ENCODE results near the gene KLHL12.

The KLHL12 gene

GRCh38 chr1:202879128-202879527, 47.9 kb downstream of the KLHL12 start:
- no peak for DNase-seq

GRCh38 chr1:202873026-202873425, 54.0 kb downstream of the KLHL12 start:
- DNase-seq, result no peak

- DNase-seq, result no peak
Observed at GRCh38 chr1:202871367-202871766, 55.7 kb downstream of the KLHL12 start.

GRCh38 chr1:202862679-202863560, 64.1 kb downstream of the KLHL12 start:
- DNase-seq, result no peak

- peak; percentile 92 for DNase-seq
Observed at GRCh38 chr1:202861420-202862132, 65.5 kb downstream of the KLHL12 start.

GRCh38 chr1:202860744-202861419, 66.2 kb downstream of the KLHL12 start:
- DNase-seq, result peak; percentile 37

- DNase-seq, result no peak
Observed at GRCh38 chr1:202858789-202859414, 68.1 kb downstream of the KLHL12 start.

- DNase-seq, result no peak
Observed at GRCh38 chr1:202858331-202858730, 68.7 kb downstream of the KLHL12 start.

- DNase-seq, result no peak
Observed at GRCh38 chr1:202857136-202857610, 69.9 kb downstream of the KLHL12 start.

- no peak for DNase-seq
Observed at GRCh38 chr1:202856014-202856413, 71.0 kb downstream of the KLHL12 start.

- DNase-seq, result no peak
Observed at GRCh38 chr1:202854787-202855186, 72.2 kb downstream of the KLHL12 start.

GRCh38 chr1:202852163-202852904, 74.7 kb downstream of the KLHL12 start:
- peak; percentile 35 for DNase-seq

- DNase-seq, result peak; percentile 39
Observed at GRCh38 chr1:202850593-202851362, 76.3 kb downstream of the KLHL12 start.

- no peak for DNase-seq
Observed at GRCh38 chr1:202848191-202848542, 78.9 kb downstream of the KLHL12 start.

- no peak for DNase-seq
Observed at GRCh38 chr1:202844935-202845334, 82.1 kb downstream of the KLHL12 start.

GRCh38 chr1:202844259-202844658, 82.8 kb downstream of the KLHL12 start:
- DNase-seq, result no peak

GRCh38 chr1:202843081-202843480, 84.0 kb downstream of the KLHL12 start:
- no peak for DNase-seq

Data from femur (tissue), 1 donor.